Activated CD4-positive, alpha-beta T cell treated with anti-CD3 and anti-CD28 coated beads, Interleukin-2, amount 50 U/mL, for 1 hour (primary cell): ENCODE measurements around the gene LRRC7.

Source experiments
- DNase-seq: peaks from one replicate; pipeline ENCODE4 v3.0.0-alpha.2; 2020

Gene LRRC7

DNA sequence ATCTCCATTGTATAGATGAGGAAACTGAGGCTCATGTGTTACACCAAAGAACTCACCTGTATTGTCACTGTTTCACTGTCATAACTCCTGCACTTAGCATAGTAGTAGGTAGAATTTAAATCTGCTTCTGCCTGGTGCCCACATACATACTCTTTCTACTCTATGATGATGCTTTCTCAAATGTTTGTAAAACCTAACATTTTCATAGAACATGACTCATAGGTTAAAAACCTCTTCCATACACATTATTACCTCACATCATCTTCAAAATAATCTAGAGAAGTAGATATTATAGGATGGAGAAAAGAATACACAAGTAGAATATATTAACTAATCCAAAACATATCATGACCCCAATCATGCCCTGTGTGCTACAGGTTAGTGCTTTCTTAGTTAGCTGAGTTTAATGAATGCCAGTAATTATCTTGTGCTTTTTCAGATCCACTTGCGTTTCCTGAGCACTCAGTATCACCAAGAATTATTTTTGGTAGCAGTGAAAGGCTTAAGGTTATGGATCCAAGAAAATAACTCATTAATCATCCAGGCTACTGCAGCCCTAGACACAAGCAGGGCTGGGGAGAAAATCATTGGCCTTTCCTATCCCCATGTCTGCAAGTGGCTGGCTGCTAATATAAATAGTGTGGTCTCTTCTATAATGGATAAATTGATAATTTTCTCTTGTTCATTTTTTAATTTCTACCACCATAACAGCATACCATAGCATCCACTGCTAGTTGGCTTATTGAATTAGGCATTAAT, 480.8 kb downstream of the LRRC7 start:
- no peak for DNase-seq

DNA sequence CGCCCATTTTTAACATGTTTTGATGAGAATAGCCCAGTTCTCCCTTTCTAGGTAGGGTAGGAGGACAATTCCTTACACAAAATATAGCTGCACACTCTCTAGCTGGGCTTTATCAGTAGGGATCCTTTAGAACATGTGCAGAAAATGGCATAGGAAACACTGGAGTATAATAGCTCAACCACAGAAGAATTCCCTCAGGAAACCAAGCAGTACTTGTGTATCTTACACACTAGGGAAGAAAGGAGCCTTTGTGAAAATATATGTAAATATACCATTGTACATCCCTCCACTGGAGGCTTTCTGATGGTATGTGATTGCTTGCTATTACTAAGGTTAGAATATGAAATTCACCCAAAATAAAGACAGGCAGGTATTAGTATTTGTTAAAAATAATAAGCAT, 484.2 kb downstream of the LRRC7 start:
- no peak for DNase-seq

GRCh38 chr1:70057500-70057899, 489.8 kb downstream of the LRRC7 start:
- no peak for DNase-seq

DNA sequence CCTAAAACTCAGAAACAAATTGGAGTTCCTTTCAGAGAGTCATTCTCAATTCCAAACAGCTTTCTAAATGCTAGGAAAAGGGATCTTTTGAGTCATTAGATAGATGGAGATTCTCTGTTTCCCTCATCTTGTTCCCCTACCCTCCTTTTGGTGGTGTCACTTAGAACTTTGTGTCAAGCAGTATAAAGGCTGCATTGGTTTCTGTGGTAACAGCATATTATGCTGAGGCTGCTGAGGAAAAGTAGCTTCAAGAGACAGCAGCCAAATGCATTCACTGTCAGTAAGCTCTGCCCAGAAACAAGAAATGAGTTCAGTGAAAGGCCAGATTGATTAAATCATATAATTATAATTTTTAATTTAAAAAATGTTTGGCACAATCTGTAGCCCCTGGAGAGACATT, 493.5 kb downstream of the LRRC7 start:
- DNase-seq = no peak

DNA sequence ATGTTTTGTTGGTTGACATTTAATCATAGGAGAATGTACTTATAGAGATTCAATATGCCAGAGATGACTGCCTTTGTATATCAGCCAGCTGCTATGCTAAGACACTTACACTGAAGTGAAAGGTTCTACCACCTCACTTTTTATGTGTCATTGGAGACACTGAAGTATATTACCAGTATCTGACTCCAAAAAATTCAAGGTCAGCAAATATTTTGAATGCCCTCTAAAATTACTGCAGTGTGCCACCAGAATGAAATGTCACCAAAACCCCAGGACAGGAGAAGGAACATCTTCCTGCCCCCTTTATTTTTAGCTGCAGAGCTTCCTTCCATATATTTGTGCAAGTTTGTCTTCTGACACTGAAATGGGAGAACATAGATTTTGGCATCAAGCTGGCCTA, 496.1 kb downstream of the LRRC7 start:
- DNase-seq = no peak

DNA sequence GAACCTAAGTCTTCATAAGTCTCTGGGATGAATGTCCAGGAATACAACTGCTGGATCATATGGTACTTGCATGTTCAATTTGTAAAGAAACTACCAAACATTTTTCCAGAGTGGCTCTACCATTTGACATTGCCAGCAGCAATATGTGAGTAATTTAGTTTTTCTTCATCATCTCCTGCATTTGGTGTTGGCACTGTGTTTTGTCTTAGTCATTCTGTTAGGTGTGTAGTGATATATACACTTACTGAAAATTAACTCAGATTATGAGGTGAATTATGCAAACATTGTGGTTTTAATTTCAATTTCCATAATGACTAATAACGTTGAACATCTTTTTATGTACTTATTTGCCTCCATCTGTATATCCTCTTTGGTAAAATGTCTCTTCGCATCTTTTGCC, 499.0 kb downstream of the LRRC7 start:
- no peak for DNase-seq

DNA sequence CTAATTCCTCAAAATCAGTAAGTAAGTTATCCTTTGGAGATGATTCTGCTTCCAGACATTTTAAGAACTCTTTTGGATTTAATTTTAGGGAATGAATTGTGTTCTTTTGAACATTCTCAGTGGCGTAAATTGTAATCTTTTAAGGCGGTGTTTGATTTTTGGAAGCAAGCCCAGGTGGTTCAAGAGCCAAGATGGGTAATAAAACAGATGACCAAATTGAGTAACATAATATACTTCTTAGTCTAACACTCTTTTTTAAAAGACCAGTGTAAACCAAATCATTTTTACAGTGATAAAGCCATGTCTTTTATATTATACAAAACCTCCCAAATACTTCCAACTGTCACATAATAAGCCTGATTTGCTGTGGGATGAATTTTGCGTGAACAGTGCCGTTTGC, 503.9 kb downstream of the LRRC7 start:
- DNase-seq = no peak

GRCh38 chr1:70072231-70072751, 504.6 kb downstream of the LRRC7 start:
- DNase-seq = no peak

- DNase-seq = no peak
Measured at GRCh38 chr1:70075761-70076160, 508.0 kb downstream of the LRRC7 start.

DNA sequence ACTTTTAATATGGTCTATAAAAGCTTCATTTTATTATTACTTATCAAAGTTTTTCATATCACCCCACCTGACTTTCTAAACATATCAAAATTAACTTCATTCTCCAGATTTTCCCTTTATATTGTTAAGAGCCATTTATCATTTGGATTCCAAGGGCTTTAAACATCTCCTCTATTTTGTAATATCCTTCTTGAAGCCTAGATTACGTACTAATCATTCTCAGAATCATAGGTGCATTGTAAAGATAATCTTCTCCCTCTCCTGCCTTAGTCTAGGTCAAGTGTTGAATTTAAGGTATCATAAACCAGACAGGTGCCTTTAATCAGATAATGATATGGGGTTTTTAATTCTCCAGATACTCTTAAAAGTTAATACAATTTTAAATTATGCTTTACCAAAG, 509.3 kb downstream of the LRRC7 start:
- no peak for DNase-seq

- DNase-seq = no peak
Measured at GRCh38 chr1:70079546-70079945, 511.8 kb downstream of the LRRC7 start.

- DNase-seq = no peak
Measured at GRCh38 chr1:70083519-70083918, 515.8 kb downstream of the LRRC7 start.

GRCh38 chr1:70084314-70084915, 516.7 kb downstream of the LRRC7 start:
- no peak for DNase-seq

DNA sequence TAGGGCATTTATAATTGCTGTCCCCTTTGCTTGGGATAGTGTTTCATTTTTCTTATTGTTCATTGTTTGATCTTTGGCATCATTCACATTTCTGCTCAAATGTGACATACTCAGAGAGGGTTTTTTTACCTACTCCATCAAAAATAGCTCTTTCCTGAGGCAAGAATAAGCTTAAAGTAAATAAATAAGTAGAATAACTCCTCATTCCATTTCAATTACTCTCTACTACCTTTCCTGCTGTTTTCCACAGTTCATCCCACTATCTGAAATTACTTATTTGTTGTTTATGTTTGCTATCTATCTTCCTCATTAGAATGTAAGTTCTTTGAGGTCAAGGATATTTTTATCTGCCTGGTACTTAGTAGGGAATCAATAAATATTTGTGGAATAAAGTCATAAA, 517.8 kb downstream of the LRRC7 start:
- DNase-seq = no peak

- DNase-seq = no peak
Measured at GRCh38 chr1:70086897-70087296, 519.2 kb downstream of the LRRC7 start.

DNA sequence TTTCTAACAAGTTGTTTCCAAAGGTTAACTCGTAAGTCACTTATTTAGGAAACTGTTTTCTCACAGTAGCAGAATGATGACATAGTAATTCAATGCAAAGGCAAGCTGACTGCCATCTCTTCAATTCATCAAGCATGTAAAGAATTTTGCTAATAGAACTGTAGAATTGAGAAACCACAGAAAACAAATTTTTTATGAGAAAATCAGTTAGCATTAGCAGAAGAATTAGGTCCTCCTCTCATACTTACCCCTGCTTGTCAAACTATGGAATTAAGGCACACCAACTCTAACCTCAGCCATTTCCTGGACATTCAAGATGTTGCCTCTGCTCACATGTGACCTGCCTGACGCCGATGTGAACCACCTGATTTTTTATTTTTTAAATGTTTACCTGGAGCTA, 522.4 kb downstream of the LRRC7 start:
- no peak for DNase-seq

GRCh38 chr1:70090875-70091274, 523.2 kb downstream of the LRRC7 start:
- no peak for DNase-seq

- no peak for DNase-seq
Measured at GRCh38 chr1:70091811-70092210, 524.1 kb downstream of the LRRC7 start.

DNA sequence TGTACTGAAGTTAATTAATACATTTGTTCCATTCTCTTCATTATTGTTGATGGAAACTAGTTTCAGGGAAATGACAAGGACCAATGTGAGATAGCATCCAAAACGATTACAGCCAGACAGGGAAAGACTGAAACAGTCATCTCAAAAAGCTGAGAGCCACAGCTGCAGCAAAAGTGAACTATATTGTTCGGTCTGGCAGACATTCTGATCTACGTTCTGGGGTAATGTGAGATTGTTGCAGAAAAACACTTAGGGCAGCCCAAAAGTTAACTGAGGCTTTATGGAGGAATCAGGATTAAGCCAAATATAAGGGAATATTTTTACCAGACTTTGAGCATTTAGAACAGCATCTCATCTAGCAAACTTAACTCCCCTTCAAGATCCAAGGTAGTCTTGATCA, 524.8 kb downstream of the LRRC7 start:
- no peak for DNase-seq

GRCh38 chr1:70093250-70093975, 525.7 kb downstream of the LRRC7 start:
- DNase-seq = no peak

DNA sequence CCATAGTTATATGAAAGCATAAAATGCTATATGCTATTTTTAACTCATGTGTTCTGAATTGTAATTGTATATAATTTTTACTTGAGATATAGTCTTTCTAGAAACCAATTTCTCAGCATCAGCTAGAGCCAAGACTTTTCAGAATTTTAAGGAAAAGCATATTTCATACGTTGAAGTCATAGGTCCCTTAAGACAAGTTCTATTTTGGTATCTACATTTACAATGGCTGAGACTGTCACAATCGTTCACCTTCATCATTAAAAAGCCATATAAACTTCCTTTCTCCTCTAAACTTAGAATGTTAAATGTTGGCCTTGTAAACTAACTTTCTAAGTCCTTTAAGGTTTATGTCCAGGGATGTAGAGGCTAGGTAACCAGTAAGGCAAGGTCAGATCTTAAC, 533.5 kb downstream of the LRRC7 start:
- no peak for DNase-seq

DNA sequence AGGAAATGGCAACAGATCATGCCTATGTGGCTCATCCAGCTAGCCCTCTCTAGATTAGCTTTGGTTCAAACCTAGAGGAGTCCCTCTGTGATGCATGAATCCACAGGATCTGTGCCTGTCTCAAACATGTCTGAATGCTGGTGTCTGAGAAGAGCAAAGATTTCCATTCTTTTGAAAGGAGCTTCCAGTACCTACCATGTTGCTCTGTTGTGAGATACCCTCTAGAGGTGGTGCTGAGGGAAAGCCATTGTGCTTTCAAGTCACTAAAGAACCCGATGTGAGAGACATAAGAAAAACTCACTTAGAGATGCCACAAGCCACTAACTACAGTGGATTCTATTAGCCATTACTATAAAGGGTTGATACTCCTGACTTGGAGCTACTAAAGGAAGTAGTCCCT, 534.1 kb downstream of the LRRC7 start:
- DNase-seq = no peak

DNA sequence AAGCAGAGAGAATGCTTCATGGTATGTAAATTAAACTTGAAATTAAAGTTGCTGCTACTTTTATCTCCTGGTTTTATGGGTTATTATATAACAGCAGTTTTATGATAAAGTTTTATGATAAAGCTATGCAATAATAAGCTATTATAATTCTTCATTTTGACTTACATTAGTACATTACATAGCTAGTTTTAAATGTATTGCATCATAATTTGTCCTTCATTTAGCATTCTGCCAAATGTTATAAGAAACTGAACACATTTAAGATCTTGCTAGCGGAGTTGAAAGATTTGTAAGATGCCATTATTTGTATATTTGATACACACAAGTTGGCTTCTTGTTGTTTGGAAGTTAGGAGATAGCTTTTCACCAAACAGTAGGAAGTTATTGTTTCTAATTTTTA, 536.0 kb downstream of the LRRC7 start:
- no peak for DNase-seq

- no peak for DNase-seq
Measured at GRCh38 chr1:70109241-70109640, 541.5 kb downstream of the LRRC7 start.
